ENCODE results near the gene CXCL14.
"Not testable (repeated sequence)": the region's sequence is repeated elsewhere in the genome, so short reads cannot be mapped to it uniquely, and the experiment has no call there.

CXCL14 gene

DNA sequence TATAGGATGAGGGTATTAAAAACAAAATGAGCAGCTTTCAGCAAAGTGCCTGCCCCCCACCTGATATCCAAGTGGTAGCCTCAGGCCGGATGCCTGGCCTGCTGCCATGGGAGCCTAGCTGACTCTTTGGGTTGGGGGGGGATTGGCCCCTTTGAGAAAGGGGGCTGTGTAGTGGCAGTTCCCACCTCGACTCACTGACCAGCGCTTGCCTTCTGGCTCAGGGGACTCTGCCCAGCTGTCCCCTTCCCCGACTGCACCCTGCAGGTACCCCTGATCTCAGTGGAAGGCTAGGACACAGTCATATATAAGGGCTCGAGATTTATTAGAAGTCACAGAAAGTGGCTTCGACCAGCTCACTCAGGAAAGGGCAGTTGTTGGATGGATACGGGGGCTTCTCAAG is 41.5 kb downstream of the CXCL14 start:
- TF ChIP-seq POLR2A (IDR thresholded peaks at IDR 0.05; ENCODE audit: low read depth, low read length) (no peak), POLR2AphosphoS5 (IDR thresholded peaks at IDR 0.05; ENCODE audit: low read depth, low read length) (no peak), TAF1 (IDR thresholded peaks at IDR 0.05; ENCODE audit: borderline replicate concordance, low read depth, low read length) (no peak)
- no peak for FAIRE-seq
- no peak for DNase-seq (ENCODE audit: insufficient read length)

DNA sequence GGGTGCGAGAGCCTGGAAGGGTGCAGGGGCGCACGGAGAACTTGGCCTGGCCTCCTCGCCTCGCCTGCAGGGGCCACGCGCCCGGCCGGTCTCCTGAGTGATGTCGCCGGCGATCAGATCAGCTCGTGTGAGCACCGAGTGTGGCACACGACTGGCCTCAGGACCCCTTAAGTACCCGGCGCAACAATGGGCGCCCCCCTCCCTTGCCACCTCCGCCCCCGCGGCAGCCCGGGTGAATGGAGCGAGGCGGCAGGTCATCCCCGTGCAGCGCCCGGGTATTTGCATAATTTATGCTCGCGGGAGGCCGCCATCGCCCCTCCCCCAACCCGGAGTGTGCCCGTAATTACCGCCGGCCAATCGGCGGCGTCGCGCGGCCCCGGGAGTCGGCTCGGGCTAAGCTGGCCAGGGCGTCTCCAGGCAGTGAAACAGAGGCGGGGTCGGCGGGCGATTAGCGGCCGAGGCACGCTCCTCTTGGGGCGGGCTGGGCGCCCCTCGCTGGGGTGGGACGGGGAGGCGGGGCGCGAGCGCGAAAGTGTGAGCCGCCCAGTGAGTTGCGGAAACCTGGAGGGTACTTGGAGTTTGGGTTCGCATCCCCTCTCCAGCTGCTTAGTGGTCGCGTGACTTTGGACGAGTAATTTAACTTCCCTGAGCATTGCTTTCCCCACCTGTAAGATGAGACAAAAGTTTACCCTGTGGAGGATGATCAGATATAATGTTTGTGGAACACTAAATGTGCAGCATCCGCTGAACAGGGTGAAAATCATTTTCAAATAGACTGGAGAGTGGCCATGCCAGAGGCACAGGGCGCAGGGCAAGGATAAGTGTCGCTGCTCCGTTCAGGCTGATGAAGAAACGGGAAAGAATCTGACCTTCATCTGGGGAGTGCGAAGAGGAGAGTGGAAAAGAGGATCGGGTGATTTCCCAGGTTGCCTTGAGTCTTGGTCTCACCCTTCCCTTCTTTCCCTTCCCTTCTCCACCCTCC is 42.7 kb downstream of the CXCL14 start, which contains the start of gene NEUROG1:
Gene NEUROG1, minus strand, starts transcription at position 145 of the 982 bp plus-strand sequence. CDS start 274 bp downstream, outside the sequence.
- DNase-seq (ENCODE audit: insufficient read length) (no peak), FAIRE-seq (no peak)
- no peak for TF ChIP-seq TAF1 (IDR thresholded peaks at IDR 0.05; ENCODE audit: borderline replicate concordance, low read depth, low read length)

DNA sequence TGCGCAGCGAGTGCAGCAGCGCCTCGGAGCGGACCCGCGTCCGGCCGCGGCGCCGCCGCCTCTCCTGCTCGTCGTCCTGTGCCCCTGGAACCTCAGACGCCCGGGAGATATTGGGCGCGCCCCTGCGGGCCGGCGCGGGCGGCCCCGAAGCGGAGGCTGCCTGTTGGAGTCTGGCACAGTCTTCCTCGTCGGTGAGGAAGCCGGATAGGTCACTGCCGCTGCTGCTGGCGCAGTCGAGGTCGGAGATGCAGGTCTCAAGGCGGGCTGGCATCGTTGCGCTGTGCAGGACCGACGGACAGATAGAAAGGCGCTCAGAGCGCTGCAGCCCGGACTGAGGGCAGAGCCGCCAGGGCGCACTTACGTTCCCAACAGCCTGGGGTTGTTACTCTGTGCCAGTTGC is 43.4 kb downstream of the CXCL14 start:
- FAIRE-seq (no peak), DNase-seq (ENCODE audit: insufficient read length) (no peak)

DNA sequence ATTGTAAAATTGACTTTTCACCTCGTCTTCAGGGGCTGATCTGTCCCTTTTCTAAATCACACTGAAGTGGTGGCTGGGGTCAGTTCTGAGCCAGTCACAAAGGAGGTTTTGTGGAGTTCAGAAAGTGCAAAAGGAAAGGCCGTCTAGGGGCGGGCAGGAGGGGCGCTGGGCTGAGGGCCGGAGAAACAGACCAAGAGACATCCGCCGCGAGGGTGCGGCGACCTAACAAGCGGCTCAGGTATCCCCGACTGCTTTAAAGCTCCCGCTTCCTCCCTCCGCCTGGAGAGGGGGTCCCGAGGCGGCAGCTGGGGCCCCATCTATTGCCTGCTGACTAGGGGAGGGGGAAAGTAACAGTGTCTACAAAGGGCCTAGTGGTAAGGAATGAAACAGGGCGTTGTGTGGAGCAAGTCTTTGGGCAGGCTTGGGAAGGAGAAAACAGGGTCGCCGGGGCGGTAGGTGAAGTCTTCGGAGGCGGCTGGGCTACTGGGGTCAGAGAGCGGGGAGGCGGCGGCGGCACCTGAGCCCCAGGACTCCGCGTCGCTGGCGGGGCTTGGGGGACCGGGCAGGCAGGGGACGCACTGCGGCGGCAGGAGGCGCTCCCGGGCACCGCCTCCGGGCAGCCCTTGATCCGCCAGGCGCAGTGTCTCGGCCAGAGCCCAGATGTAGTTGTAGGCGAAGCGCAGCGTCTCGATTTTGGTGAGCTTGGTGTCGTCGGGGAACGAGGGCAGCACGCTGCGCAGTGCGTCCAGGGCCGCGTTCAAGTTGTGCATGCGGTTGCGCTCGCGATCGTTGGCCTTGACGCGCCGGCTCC is 44.0 kb downstream of the CXCL14 start:
- FAIRE-seq, result no peak
- no peak for TF ChIP-seq POLR2A (IDR thresholded peaks at IDR 0.05; ENCODE audit: low read depth, low read length)
- TF ChIP-seq POLR2AphosphoS5 (IDR thresholded peaks at IDR 0.05; ENCODE audit: low read depth, low read length), result no peak
- TF ChIP-seq TAF1 (IDR thresholded peaks at IDR 0.05; ENCODE audit: borderline replicate concordance, low read depth, low read length), result no peak
- no peak for DNase-seq (ENCODE audit: insufficient read length)

More for the DNA sequence above, 43.4 kb downstream of the CXCL14 start:
- no peak for TF ChIP-seq TAF1 (IDR thresholded peaks at IDR 0.05; ENCODE audit: borderline replicate concordance, low read depth, low read length)
- no peak for TF ChIP-seq POLR2AphosphoS5 (IDR thresholded peaks at IDR 0.05; ENCODE audit: low read depth, low read length)
- no peak for TF ChIP-seq POLR2A (IDR thresholded peaks at IDR 0.05; ENCODE audit: low read depth, low read length)

DNA sequence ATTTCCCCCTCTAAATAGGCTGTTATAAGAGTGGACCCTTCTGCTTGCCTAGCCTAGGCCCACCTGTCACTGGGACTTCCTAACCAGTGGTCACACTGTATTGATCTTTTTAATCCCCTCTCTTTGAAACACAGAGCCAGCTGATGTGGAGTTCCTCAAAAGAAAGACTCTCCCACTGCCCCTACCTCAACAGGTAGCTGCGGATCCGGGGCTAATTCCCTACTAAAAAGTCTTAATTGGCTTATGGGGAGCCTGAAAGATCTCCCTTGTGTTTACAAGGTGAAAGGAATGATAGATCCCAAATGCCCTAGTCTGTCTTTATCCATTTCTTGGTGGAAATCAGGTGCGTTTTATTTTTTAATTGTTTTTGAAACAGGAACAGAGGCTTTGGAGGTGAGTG is 45.0 kb downstream of the CXCL14 start:
- DNase-seq (ENCODE audit: insufficient read length) (no peak), FAIRE-seq (no peak)
- TF ChIP-seq POLR2A (IDR thresholded peaks at IDR 0.05; ENCODE audit: low read depth, low read length), result no peak
- no peak for TF ChIP-seq TAF1 (IDR thresholded peaks at IDR 0.05; ENCODE audit: borderline replicate concordance, low read depth, low read length)
- no peak for TF ChIP-seq POLR2AphosphoS5 (IDR thresholded peaks at IDR 0.05; ENCODE audit: low read depth, low read length)

DNA sequence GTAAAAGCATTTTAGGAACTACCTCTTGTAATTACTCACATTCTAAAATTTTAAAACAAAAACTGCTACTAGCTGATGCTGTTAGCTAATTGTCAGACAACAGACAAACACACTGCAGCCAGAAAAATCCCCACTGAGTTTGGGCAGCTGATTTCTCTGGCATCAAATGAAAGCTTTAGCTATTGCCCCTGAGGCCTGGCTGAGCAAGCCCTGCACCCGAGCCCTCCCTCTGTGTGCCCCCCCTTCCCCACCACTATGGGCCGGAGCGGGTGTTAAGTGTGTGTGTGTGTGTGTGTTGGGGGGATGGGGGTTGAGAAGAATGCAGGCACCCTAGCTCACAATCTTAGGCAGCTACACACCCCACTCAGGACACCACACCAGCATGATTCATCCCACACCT is 45.5 kb downstream of the CXCL14 start:
- no peak for FAIRE-seq
- DNase-seq (ENCODE audit: insufficient read length), result no peak
- TF ChIP-seq TAF1 (IDR thresholded peaks at IDR 0.05; ENCODE audit: borderline replicate concordance, low read depth, low read length), result no peak
- TF ChIP-seq POLR2A (IDR thresholded peaks at IDR 0.05; ENCODE audit: low read depth, low read length), result no peak
- TF ChIP-seq POLR2AphosphoS5 (IDR thresholded peaks at IDR 0.05; ENCODE audit: low read depth, low read length), result no peak

DNA sequence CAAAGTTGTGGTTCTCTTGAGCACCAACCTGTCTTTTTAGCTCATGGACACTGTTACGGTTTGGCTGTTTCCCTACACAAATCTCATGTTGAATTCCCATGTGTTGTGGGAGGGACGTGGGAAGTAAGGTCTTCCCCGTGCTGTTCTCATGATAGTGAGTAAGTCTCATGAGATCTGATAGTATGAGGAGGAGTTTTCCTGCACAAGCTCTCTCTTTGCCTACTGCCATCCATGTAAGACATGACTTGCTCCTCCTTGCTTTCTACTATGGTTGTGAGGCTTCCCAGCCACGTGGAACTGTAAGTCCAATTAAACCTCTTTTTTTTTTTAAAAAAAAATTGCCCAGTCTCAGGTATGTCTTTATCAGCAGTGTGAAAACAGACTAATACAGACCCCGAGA is 49.2 kb downstream of the CXCL14 start:
- FAIRE-seq; DNase-seq (ENCODE audit: insufficient read length): not testable (repeated sequence)

DNA sequence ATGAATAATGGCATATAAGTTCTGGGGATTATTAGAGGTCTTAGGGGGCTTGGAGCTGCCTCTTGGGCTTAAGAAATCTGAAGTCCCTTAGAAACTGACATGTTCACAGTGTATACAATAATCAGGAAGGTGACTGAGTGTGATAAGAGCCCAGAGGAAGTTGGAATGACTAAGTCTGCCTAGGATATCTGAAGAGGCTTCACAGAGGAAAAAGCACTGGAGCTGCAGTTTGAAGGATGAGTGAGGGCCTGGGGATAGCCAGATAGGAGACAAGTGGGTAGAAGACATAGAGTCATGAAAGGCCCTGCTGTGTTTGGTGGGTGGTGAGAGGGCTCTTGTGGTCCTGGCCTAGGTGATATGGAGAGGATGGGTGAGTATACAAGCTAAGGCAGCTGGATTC is 51.9 kb downstream of the CXCL14 start:
- TF ChIP-seq POLR2A (IDR thresholded peaks at IDR 0.05; ENCODE audit: low read depth, low read length), result no peak
- no peak for TF ChIP-seq TAF1 (IDR thresholded peaks at IDR 0.05; ENCODE audit: borderline replicate concordance, low read depth, low read length)
- TF ChIP-seq POLR2AphosphoS5 (IDR thresholded peaks at IDR 0.05; ENCODE audit: low read depth, low read length), result no peak
- DNase-seq (ENCODE audit: insufficient read length) (no peak), FAIRE-seq (no peak)

DNA sequence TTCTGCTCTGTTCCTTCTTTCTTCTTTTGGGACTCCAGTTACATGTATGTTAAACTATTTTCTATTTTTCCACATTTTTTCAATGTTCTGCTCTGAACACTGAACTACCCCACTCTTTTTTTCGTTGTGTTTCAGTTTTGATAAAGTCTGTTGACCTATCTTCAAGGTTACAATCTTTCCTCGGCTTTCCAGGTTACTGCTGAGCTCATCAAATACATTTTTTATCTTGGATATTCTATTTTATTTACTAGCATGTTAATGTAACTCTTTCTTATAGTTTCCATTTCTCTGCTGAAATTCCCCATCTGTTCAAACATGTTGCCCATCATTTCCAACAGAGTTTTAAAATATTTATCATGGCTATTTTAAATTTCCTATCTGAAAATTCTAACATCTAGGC is 56.8 kb downstream of the CXCL14 start:
- DNase-seq (ENCODE audit: insufficient read length) (no peak), FAIRE-seq (no peak)
- no peak for TF ChIP-seq POLR2A (IDR thresholded peaks at IDR 0.05; ENCODE audit: low read depth, low read length)
